GM19372 (cell line): ENCODE results near the gene TMEM150C.

ENCODE experiments used
- ATAC-seq: cut with Tn5 transposase; IDR thresholded peaks from one replicate; pipeline ENCODE4 v1.9.1; 2021; ENCODE audit warnings: mild to moderate bottlenecking, low read depth, moderate library complexity; ENCODE audit not compliant: unreplicated experiment

Gene TMEM150C

DNA sequence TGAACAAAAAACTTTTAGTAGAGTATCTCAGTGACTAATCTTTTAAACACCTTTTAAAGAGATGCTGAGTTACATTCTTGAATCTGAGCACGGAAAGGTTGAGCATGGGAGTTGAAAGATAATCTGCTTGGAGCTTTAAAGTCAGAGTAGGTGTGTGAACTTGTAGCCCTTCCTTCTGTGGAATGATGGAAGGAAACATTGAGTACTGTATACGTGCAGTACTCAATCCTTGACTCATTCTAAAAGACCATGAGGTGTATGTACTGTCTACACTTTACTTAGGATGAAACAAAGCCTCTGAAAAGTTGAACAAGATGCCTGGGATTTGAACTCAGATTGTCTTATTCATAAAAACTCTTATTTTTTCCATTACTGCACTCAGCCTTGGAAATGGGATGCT lies 128.0 kb downstream of the TMEM150C start:
- ATAC-seq: no peak
